GOT3 (cell line): ENCODE results near the gene TGFBR3.

Experiments used
- DNase-seq: peaks from one replicate; lab custom pipeline; 2025; ENCODE audit warnings: mixed read lengths; lab: John Stamatoyannopoulos, UW

TGFBR3 gene

DNA sequence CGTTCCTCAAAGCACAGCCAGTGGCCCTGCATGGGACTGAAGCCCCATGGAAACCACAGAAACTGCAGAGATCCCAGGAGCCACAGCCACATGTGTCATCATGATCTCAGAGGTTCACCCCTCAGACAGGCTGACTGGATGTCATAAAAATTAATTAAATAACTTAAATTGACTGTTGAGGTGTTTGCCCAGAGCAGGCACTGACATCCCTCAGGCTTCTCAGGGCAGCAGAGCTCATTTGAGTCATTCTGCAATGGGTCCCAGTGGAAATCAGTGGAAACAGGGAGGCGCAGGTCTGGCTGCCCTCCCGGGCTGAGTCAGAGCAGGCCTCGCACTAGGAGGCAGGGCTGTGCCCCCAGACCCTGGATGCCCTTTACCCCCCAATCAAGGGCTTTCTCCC, 250.2 kb downstream of the TGFBR3 start:
- peak; percentile 2 for DNase-seq

DNA sequence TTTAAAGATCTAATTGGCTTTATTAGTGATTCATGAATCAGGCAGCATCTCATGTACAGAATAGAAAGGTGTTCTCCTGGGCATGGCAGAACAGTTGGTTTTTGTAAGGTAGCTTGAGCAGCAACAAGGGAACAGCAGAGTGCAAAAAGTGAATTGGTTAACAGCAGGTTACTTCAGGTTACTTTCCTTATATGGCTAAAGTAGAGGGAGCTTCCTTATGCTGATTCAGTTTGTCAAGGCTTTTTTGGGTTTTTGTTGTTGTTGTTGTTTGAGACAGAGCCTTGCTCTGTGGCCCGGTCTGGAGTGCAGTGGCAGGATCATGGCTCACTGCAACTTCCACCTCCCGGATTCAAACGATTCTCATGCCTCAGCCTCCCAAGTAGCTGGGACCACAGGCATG, 252.5 kb downstream of the TGFBR3 start:
- no peak for DNase-seq

DNA sequence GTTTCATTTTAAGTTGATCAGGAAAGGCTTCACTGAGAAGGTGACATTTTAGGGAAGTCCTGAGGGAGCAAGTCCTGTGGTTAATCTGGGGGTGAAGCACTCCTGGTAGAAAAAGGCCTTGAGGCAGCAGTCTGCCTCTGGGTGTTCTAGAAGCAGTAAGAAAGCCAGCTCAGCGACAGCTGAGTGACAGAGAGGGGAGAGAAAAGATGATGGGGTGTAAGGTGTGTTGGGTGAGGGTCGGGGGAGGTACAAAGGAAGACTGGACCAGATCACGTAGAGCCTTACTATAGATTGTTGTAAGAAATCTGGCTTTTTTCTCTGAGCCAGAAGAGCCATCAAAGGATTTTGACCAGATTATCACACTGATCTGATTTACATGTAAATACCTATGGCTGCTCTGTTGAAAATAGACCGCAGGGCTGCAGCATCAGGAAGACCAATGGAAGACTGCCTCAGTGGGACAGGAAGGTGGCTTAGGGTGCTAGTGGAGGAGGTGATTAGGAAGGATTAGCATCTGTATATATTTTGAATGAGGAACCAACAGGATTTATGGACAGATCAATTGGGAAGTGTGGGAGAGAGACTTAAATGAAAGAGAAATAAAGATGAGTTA, 254.1 kb downstream of the TGFBR3 start:
- DNase-seq, result no peak

DNA sequence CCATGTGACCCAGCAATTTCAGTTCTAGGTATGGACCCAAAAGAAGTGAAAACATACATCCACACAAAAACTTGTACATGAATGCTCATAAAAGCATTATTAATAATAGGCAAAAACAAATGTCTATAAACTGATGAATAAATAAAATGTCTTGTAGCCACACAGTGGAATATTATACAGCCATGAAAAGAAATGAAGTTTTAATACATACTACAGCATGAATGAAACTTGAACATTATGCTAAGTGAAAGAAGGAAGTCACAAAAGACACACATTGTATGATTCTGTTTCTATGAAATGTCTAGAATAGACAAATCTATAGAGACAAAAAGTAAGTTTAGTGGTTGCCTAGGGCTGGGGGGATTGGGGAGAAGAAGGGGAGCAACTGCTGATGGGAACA, 255.1 kb downstream of the TGFBR3 start:
- no peak for DNase-seq
